Calu3 (cell line): Measurements from ENCODE around the gene MGMT. TPM values are rescaled to one million over a fixed set of nuclear protein-coding genes. Genes with fewer than 3 reads are reported as not detected.

Experiments
- BruUV-seq: library from RNA; stranded (reverse); fragments of 400-500 nt; replicated peaks from 2 replicates; lab custom pipeline; 2021; lab: Mats Ljungman, UMichigan
- CTCF ChIA-PET: fragments of 300-600 bp; sonication (Branson Sonifier 250); formaldehyde crosslinking; loops from one replicate; lab custom pipeline; 2022; ENCODE audit warnings: antibody characterized with exemption; lab: Charles Lee
- DNase-seq: peaks from one replicate; pipeline ENCODE4 v3.0.0; 2022
- H3K27ac Mint-ChIP-seq: one replicate; pipeline ENCODE4 v1.8.0; 2022; ENCODE audit warnings: mixed read lengths; ENCODE audit not compliant: unreplicated experiment
- H3K27me3 Mint-ChIP-seq: one replicate; pipeline ENCODE4 v1.8.0; 2022; ENCODE audit warnings: mixed read lengths; ENCODE audit not compliant: unreplicated experiment
- H3K36me3 Mint-ChIP-seq: one replicate; pipeline ENCODE4 v1.8.0; 2022; ENCODE audit warnings: mild to moderate bottlenecking, moderate library complexity, mixed read lengths; ENCODE audit not compliant: insufficient read depth, unreplicated experiment
- H3K4me1 Mint-ChIP-seq: one replicate; pipeline ENCODE4 v1.8.0; 2022; ENCODE audit warnings: mild to moderate bottlenecking, low read depth, mixed read lengths; ENCODE audit not compliant: unreplicated experiment
- H3K4me3 Mint-ChIP-seq: one replicate; pipeline ENCODE4 v1.8.0; 2022; ENCODE audit warnings: mild to moderate bottlenecking, low read depth, moderate library complexity, mixed read lengths; ENCODE audit not compliant: unreplicated experiment
- H3K9me3 Mint-ChIP-seq: one replicate; pipeline ENCODE4 v1.8.0; 2022; ENCODE audit warnings: low read depth, mixed read lengths; ENCODE audit not compliant: unreplicated experiment
- CTCF ChIP-seq: fragments of 200-600 bp; IDR thresholded peaks from one replicate; pipeline ENCODE4 v1.8.0; 2022; ENCODE audit warnings: antibody characterized with exemption; ENCODE audit not compliant: unreplicated experiment
- intact Hi-C: fragments of 100-400 bp; cut with micrococcal nuclease; formaldehyde crosslinking; loops from one replicate; pipeline ENCODE4 v1.10.0; 2022; ENCODE audit not compliant: unreplicated experiment
- total RNA-seq: library from RNA; stranded (reverse); gene quantifications from 2 replicates; pipeline ENCODE4 v1.2.3, GENCODE V29; 2022

The MGMT gene
- total RNA-seq, 1 experiment from 2014 or later: 8.3 TPM

- Mint-ChIP-seq H3K4me3 (no peak overlapping the region), H3K9me3 (peaks cover 5% of the 10 kb centered on the region), H3K4me1 (no peaks in the 10 kb centered on the region), H3K27me3 (no peaks in the 10 kb centered on the region), H3K36me3 (peaks cover 7% of the 10 kb centered on the region), H3K27ac (no peak overlapping the region)
- intact Hi-C loops: no loop called here
- BruUV-seq: no TSS peak
- no peak for TF ChIP-seq CTCF
- CTCF ChIA-PET: no interaction called here
- DNase-seq: no peak
Measured at GRCh38 chr10:129787557-129787956, 320.5 kb downstream of the MGMT start.

- no peak for TF ChIP-seq CTCF
- H3K4me1 Mint-ChIP-seq: no peaks in the 10 kb centered on the region
- intact Hi-C loops: no loop called here
- H3K36me3 Mint-ChIP-seq: peaks cover 7% of the 10 kb centered on the region
- CTCF ChIA-PET: no interaction called here
- no TSS peak for BruUV-seq
- peaks cover 9% of the 10 kb centered on the region for H3K9me3 Mint-ChIP-seq
- no peak overlapping the region for H3K27ac Mint-ChIP-seq
- H3K27me3 Mint-ChIP-seq: no peaks in the 10 kb centered on the region
- H3K4me3 Mint-ChIP-seq: no peak overlapping the region
- DNase-seq: no peak
Measured at GRCh38 chr10:129788215-129788614, 321.2 kb downstream of the MGMT start.

- CTCF ChIA-PET: no interaction called here
- Mint-ChIP-seq H3K9me3 (peaks cover 7% of the 10 kb centered on the region), H3K4me3 (no peak overlapping the region), H3K4me1 (no peaks in the 10 kb centered on the region), H3K27ac (no peak overlapping the region), H3K36me3 (no peaks in the 10 kb centered on the region), H3K27me3 (no peaks in the 10 kb centered on the region)
- TF ChIP-seq CTCF: no peak
- intact Hi-C loops: no loop called here
- DNase-seq: no peak
- no TSS peak for BruUV-seq
Measured at GRCh38 chr10:129790715-129791446, 323.8 kb downstream of the MGMT start.

- DNase-seq: no peak
- Mint-ChIP-seq H3K4me1 (no peaks in the 10 kb centered on the region), H3K36me3 (no peaks in the 10 kb centered on the region), H3K9me3 (peaks cover 9% of the 10 kb centered on the region), H3K27me3 (no peaks in the 10 kb centered on the region), H3K4me3 (no peak overlapping the region), H3K27ac (no peak overlapping the region)
- intact Hi-C loops: no loop called here
- CTCF ChIA-PET: no interaction called here
- TF ChIP-seq CTCF: no peak
- BruUV-seq: no TSS peak
Measured at GRCh38 chr10:129792141-129792540, 325.1 kb downstream of the MGMT start.
